ENCODE data around the gene ADAMTS12. TPM values are rescaled to one million over a fixed set of nuclear protein-coding genes. Genes with fewer than 3 reads are reported as not detected.
A peak's percentile ranks its signal among the peaks of the same experiment; 100 is the strongest.

The ADAMTS12 gene
- total RNA-seq, 1 experiment from 2014 or later, result 2.7 TPM

DNA sequence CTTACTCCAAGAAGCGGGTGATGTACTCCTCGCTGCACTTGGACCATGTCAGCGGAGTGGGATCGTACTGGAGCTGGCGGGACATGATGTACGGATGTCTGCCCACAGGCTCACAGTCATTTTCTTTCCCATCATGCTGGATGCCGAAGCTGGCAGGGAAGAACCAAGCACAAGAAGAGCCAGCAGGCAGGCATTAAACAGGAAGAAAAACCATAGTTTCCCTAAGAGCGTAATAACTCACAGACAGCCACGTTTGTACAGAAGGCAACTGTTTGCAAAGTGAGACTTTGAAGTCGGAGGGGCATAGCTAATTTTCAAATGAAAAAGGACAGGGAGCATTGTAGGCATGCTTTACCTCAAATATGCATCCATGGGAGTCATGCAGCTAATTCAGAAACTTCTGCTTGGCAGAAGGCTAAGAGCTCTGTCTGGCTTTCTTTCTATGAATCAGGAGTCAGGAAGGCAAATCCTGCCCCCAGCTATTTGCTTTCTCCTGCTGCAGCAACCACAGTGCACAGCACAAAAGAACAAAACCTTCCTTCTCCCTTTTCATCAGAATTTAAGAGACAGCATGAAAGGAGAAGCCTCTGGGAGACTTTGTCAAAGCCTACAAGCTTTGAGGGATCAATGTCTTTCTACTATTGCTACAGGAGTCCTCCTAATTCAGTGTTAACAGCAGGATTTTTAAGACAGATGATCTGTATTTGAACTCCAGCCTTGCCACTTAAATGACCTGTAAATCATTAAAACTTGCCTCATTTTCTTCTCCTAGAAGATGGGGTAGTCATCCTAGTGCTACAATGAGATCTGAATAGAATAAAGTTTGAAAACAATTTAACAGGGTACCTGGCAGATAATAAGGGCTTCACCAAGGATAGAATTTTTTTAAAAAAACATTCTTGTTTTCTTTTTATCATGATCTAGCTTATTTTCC lies 242.0 kb downstream of the ADAMTS12 start:
- Histone ChIP-seq H3K27me3 (ENCODE audit: control insufficient read depth, insufficient read depth, low read length) (no peaks in the 10 kb centered on the region), H3K36me3 (replicated peaks; ENCODE audit: control insufficient read depth, insufficient read depth, low read length) (no peaks in the 10 kb centered on the region), H3K4me3 (ENCODE audit: insufficient read depth, low read depth, low read length) (no peak overlapping the region)
- DNase-seq, result no peak

- no peaks in the 10 kb centered on the region for H3K36me3 ChIP-seq (replicated peaks; ENCODE audit: control insufficient read depth, insufficient read depth, low read length)
- no peak for DNase-seq
- H3K27me3 ChIP-seq (ENCODE audit: control insufficient read depth, insufficient read depth, low read length), result no peaks in the 10 kb centered on the region
- H3K4me3 ChIP-seq (ENCODE audit: insufficient read depth, low read depth, low read length), result no peak overlapping the region
Observed at GRCh38 chr5:33641744-33642505, 249.9 kb downstream of the ADAMTS12 start.

DNA sequence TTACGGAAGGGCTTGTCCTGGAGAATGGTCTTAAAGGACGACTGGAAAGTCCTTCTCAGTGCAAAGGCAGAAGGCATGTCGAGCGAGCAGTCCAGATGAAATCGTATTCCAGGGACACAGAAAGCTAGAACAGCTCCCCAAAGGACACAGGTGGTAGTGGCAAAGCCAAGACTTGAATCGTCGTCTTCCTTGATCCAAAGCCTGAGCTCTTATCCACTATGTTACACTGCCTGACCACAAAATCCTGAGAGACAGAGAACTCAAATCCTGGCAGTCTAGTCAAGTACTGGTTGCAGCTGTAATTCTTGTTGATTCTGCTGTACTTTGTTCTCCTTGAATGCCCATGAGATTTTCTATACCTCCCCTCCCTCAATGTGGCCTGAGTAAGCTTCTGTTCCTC lies 252.3 kb downstream of the ADAMTS12 start:
- H3K36me3 ChIP-seq (replicated peaks; ENCODE audit: control insufficient read depth, insufficient read depth, low read length), result no peaks in the 10 kb centered on the region

DNA sequence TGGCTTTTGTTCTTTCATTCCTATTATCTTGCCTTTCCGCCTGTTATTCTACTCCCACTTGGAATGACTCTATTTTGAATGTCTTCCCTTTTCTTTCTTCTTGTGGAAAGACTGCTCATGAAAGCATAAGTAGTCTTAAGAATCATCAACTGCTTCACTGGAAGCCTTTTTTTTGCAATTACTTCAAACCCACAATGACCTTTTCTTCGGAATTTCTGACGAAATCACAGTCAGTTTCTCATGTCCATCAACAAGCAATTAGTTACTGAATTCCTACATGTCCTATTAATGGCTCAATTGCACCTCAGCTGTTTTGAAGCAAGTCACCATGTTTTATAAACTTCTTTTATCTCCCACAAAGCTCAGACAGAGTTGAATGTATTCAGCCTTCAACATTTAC lies 254.8 kb downstream of the ADAMTS12 start:
- H3K27me3 ChIP-seq (ENCODE audit: control insufficient read depth, insufficient read depth, low read length), result no peaks in the 10 kb centered on the region
- DNase-seq, result no peak
- H3K4me3 ChIP-seq (ENCODE audit: insufficient read depth, low read depth, low read length), result no peak overlapping the region
- no peaks in the 10 kb centered on the region for H3K36me3 ChIP-seq (replicated peaks; ENCODE audit: control insufficient read depth, insufficient read depth, low read length)

More for the DNA sequence above, 252.3 kb downstream of the ADAMTS12 start:
- Histone ChIP-seq H3K4me3 (ENCODE audit: insufficient read depth, low read depth, low read length) (no peak overlapping the region), H3K27me3 (ENCODE audit: control insufficient read depth, insufficient read depth, low read length) (no peaks in the 10 kb centered on the region)
- no peak for DNase-seq

DNA sequence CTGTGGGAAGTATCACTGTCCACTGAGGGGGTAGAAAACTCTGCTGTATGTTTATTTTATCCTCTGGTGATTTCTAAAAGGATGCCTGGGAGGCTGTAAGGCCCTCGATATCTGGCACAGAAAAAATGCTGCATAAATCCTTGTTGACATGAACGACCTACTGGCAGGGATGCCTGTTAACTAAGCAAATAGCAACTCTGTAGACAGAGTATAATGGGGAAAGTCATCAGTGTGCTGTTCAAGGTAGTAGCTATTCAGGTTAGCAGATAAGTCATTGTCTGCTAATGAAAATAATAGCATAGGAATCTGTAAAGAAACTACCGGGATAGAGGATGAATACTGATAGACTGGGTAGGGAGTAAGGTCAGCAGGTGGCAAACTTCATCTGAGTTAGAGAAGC lies 256.2 kb downstream of the ADAMTS12 start:
- no peaks in the 10 kb centered on the region for H3K36me3 ChIP-seq (replicated peaks; ENCODE audit: control insufficient read depth, insufficient read depth, low read length)
- H3K4me3 ChIP-seq (ENCODE audit: insufficient read depth, low read depth, low read length), result no peak overlapping the region
- no peak for DNase-seq
- H3K27me3 ChIP-seq (ENCODE audit: control insufficient read depth, insufficient read depth, low read length), result no peaks in the 10 kb centered on the region

GRCh38 chr5:33633699-33634098 lies 258.1 kb downstream of the ADAMTS12 start:
- Histone ChIP-seq H3K4me3 (ENCODE audit: insufficient read depth, low read depth, low read length) (no peak overlapping the region), H3K27me3 (ENCODE audit: control insufficient read depth, insufficient read depth, low read length) (no peaks in the 10 kb centered on the region), H3K36me3 (replicated peaks; ENCODE audit: control insufficient read depth, insufficient read depth, low read length) (no peaks in the 10 kb centered on the region)
- no peak for DNase-seq

DNA sequence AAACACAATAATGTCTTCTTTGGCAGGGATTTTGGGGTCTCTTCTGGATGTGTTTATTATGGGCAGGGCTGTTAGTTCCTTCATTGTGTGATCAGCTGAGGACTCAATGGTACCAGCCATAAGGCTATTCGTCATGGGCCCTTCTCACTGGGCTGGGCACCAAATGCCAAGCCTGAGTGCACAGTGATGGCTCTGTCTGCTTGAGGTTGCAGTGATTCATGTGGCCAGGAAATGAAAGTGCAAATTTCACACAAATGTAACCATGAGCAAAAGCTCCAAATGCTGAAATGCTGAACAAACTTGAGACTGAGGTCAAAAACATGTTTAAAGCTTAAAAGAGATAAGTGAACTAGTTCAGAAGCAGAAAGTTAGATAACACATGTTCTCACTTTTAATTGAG lies 260.0 kb downstream of the ADAMTS12 start:
- no peak overlapping the region for H3K4me3 ChIP-seq (ENCODE audit: insufficient read depth, low read depth, low read length)
- H3K27me3 ChIP-seq (ENCODE audit: control insufficient read depth, insufficient read depth, low read length), result no peaks in the 10 kb centered on the region
- no peaks in the 10 kb centered on the region for H3K36me3 ChIP-seq (replicated peaks; ENCODE audit: control insufficient read depth, insufficient read depth, low read length)
- no peak for DNase-seq

DNA sequence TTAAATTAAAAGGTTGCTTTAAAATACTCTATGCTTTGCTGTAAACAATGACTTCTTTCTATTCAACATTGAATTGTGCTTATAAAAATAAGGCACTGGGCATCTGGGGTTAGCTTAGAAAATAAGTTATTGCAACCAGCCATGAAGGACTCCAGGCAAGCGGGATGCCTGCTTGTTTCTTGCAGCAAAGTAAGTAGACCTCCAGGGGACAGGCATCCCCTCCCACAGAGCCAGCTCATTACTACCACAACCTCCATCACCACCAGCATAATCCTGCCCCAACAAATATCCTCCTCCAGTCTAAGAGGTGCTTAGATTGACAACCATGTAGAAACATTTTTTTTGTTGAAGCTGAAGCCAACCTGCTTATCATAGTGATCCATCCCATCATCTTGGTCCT lies 260.7 kb downstream of the ADAMTS12 start:
- H3K36me3 ChIP-seq (replicated peaks; ENCODE audit: control insufficient read depth, insufficient read depth, low read length), result no peaks in the 10 kb centered on the region
- no peaks in the 10 kb centered on the region for H3K27me3 ChIP-seq (ENCODE audit: control insufficient read depth, insufficient read depth, low read length)
- peak; percentile 7 for DNase-seq
- H3K4me3 ChIP-seq (ENCODE audit: insufficient read depth, low read depth, low read length), result no peak overlapping the region

GRCh38 chr5:33629999-33630398 lies 261.8 kb downstream of the ADAMTS12 start:
- Histone ChIP-seq H3K4me3 (ENCODE audit: insufficient read depth, low read depth, low read length) (no peak overlapping the region), H3K27me3 (ENCODE audit: control insufficient read depth, insufficient read depth, low read length) (no peaks in the 10 kb centered on the region), H3K36me3 (replicated peaks; ENCODE audit: control insufficient read depth, insufficient read depth, low read length) (no peaks in the 10 kb centered on the region)
- DNase-seq, result no peak

GRCh38 chr5:33628796-33629195 lies 263.0 kb downstream of the ADAMTS12 start:
- no peaks in the 10 kb centered on the region for H3K36me3 ChIP-seq (replicated peaks; ENCODE audit: control insufficient read depth, insufficient read depth, low read length)
- H3K4me3 ChIP-seq (ENCODE audit: insufficient read depth, low read depth, low read length), result no peak overlapping the region
- DNase-seq, result no peak
- H3K27me3 ChIP-seq (ENCODE audit: control insufficient read depth, insufficient read depth, low read length), result no peaks in the 10 kb centered on the region

DNA sequence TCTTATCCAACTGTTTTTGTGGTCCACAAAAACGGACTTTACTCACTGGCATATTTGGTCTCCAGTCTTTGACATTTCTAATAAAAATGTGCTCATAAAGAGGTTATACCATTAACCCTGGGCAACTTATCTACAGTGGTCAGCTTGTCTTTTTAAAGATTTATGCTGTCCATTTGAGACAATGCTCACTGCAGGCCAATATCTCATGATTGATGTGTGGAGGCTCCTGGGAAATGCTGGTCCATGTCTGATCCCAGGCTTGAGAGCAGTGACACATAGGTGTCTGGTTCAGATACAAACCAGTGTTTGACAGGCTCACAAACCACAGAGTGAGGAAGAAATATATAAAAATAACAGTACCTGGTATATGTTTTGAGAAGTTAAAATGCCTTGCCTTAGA lies 270.3 kb downstream of the ADAMTS12 start:
- Histone ChIP-seq H3K36me3 (replicated peaks; ENCODE audit: control insufficient read depth, insufficient read depth, low read length) (no peaks in the 10 kb centered on the region), H3K4me3 (ENCODE audit: insufficient read depth, low read depth, low read length) (no peak overlapping the region), H3K27me3 (ENCODE audit: control insufficient read depth, insufficient read depth, low read length) (no peaks in the 10 kb centered on the region)
- DNase-seq, result no peak

- Histone ChIP-seq H3K27me3 (ENCODE audit: control insufficient read depth, insufficient read depth, low read length) (no peaks in the 10 kb centered on the region), H3K36me3 (replicated peaks; ENCODE audit: control insufficient read depth, insufficient read depth, low read length) (no peaks in the 10 kb centered on the region; the same call in 1 of the 2 replicates), H3K4me3 (ENCODE audit: insufficient read depth, low read depth, low read length) (no peak overlapping the region)
- DNase-seq, result no peak
Observed at GRCh38 chr5:33614039-33614438, 277.8 kb downstream of the ADAMTS12 start.

- Histone ChIP-seq H3K27me3 (ENCODE audit: control insufficient read depth, insufficient read depth, low read length) (no peaks in the 10 kb centered on the region), H3K36me3 (replicated peaks; ENCODE audit: control insufficient read depth, insufficient read depth, low read length) (no peaks in the 10 kb centered on the region; the same call in 1 of the 2 replicates), H3K4me3 (ENCODE audit: insufficient read depth, low read depth, low read length) (no peak overlapping the region)
- DNase-seq, result no peak
Observed at GRCh38 chr5:33612386-33612785, 279.4 kb downstream of the ADAMTS12 start.

- no peaks in the 10 kb centered on the region; the same call in 1 of the 2 replicates for H3K36me3 ChIP-seq (replicated peaks; ENCODE audit: control insufficient read depth, insufficient read depth, low read length)
- no peak overlapping the region for H3K4me3 ChIP-seq (ENCODE audit: insufficient read depth, low read depth, low read length)
- no peak for DNase-seq
- no peaks in the 10 kb centered on the region for H3K27me3 ChIP-seq (ENCODE audit: control insufficient read depth, insufficient read depth, low read length)
Observed at GRCh38 chr5:33611877-33612276, 279.9 kb downstream of the ADAMTS12 start.
